Measurements from ENCODE around the gene STAG3.
"Not testable (repeated sequence)": the region's sequence is repeated elsewhere in the genome, so short reads cannot be mapped to it uniquely, and the experiment has no call there.

The STAG3 gene

DNA sequence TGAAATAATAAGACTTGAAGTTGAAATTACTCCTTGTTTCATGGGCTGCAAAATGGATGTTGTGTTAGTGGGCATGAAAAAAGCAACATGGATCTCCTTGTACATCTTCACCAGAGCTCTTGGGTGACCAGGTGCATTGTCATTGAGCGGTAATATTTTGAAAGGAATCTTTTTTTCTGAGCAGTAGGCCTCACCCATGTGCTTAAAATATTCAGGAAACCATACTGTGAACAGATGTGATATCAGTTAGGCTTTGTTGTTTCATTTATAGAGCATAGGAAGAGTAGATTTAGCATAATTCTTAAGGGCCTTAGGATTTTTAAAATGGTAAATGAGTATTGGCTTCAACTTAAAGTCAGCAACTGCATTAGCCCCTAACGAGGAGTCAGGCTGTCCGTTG lies 15.3 kb downstream of the STAG3 start:
- Histone ChIP-seq H3K9me3 (ENCODE audit: control insufficient read depth, low read length) (no peaks in the 10 kb centered on the region), H3K36me3 (ENCODE audit: control insufficient read depth, insufficient read depth, low read length) (no peaks in the 10 kb centered on the region), H3K27ac (ENCODE audit: low read depth, low read length, severe bottlenecking) (no peak overlapping the region), H3K4me3 (ENCODE audit: extremely low read depth, insufficient read depth, low read length, poor library complexity, severe bottlenecking) (no peak overlapping the region), H3K4me1 (ENCODE audit: control insufficient read depth, insufficient read depth, low read length, poor library complexity, severe bottlenecking) (no peaks in the 10 kb centered on the region)
- WGBS, 2 experiments (ENCODE audit: insufficient coverage in 2 of 2), result 80% methylated on average over 2 of the region's 3 CpGs; no CpG with 5 or more reads in 1 of the 2 experiments

DNA sequence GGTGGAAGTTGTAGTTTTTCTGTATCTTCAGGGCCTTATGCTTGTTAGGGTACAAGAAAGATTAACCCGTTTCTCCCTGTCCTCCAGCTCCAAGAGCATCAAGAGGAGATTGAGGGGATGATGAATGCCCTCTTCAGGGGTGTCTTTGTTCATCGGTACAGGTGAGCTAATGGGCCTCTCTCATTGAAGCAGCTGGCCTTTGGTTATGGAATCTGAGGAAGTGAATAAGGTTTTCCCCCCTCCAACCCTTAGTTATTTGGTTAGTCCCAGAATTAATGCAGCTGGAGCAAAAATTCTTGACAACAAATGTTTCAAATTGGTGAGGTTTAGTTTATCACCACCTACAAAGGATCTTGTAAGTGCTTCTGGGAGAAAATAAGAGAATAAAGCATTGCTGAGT lies 17.5 kb downstream of the STAG3 start:
- no peaks in the 10 kb centered on the region for H3K9me3 ChIP-seq (ENCODE audit: control insufficient read depth, low read length)
- H3K4me1 ChIP-seq (ENCODE audit: control insufficient read depth, insufficient read depth, low read length, poor library complexity, severe bottlenecking), result peaks cover 3% of the 10 kb centered on the region
- H3K36me3 ChIP-seq (ENCODE audit: control insufficient read depth, insufficient read depth, low read length), result no peaks in the 10 kb centered on the region
- WGBS, 2 experiments (ENCODE audit: insufficient coverage in 2 of 2), result 40% methylated on average over 1 of the region's 2 CpGs; no CpG with 5 or more reads in 1 of the 2 experiments
- no peak overlapping the region for H3K27ac ChIP-seq (ENCODE audit: low read depth, low read length, severe bottlenecking)
- H3K4me3 ChIP-seq (ENCODE audit: extremely low read depth, insufficient read depth, low read length, poor library complexity, severe bottlenecking), result no peak overlapping the region

DNA sequence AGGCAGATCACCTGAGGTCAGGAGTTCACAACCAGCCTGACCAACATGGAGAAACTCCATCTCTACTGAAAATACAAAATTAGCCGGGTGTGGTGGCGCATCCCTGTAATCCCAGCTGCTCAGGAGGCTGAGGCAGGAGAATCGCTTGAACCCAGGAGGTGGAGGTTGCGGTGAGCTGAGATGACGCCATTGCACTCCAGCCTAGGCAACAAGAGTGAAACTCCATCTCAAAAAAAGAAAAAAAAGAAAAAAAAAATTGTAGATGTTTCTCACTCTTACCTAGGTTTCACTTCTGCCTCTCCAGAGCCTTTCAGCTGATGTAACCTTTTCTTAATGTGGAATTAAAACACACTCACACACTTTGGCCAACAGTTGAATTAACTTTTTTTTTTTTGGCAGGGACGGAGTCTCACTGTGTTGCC lies 18.2 kb downstream of the STAG3 start:
- H3K4me1 ChIP-seq (ENCODE audit: control insufficient read depth, insufficient read depth, low read length, poor library complexity, severe bottlenecking); H3K27ac ChIP-seq (ENCODE audit: low read depth, low read length, severe bottlenecking); H3K9me3 ChIP-seq (ENCODE audit: control insufficient read depth, low read length); H3K36me3 ChIP-seq (ENCODE audit: control insufficient read depth, insufficient read depth, low read length); H3K4me3 ChIP-seq (ENCODE audit: extremely low read depth, insufficient read depth, low read length, poor library complexity, severe bottlenecking): not testable (repeated sequence)
- 76 to 85% methylated on average over 3 to 6 of the region's 6 CpGs for WGBS, 2 experiments (ENCODE audit: insufficient coverage in 2 of 2)

DNA sequence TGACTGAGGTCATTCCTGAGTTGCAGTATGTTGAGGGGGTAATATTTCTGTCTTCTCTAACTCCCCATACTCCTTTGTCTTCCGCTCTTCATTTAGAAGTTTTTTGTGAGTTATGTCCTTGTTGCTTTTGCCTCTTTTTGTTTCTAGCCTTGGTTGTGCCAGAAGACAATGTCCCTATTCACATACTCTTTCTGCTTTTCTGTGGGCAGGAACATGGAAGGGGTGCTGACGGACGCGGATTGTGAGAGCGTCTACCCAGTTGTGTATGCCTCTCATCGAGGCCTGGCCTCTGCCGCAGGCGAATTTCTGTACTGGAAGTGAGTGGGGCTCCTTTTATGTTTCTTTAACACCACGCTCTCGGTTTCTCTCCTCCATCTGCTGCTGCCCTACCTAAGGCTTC lies 20.5 kb downstream of the STAG3 start:
- 91 to 97% methylated on average over 4 to 8 of the region's 10 CpGs for WGBS, 2 experiments (ENCODE audit: insufficient coverage in 2 of 2)
- peaks cover 8% of the 10 kb centered on the region for H3K4me1 ChIP-seq (ENCODE audit: control insufficient read depth, insufficient read depth, low read length, poor library complexity, severe bottlenecking)
- H3K9me3 ChIP-seq (ENCODE audit: control insufficient read depth, low read length), result no peaks in the 10 kb centered on the region
- H3K36me3 ChIP-seq (ENCODE audit: control insufficient read depth, insufficient read depth, low read length), result no peaks in the 10 kb centered on the region
- no peak overlapping the region for H3K4me3 ChIP-seq (ENCODE audit: extremely low read depth, insufficient read depth, low read length, poor library complexity, severe bottlenecking)
- no peak overlapping the region for H3K27ac ChIP-seq (ENCODE audit: low read depth, low read length, severe bottlenecking)

DNA sequence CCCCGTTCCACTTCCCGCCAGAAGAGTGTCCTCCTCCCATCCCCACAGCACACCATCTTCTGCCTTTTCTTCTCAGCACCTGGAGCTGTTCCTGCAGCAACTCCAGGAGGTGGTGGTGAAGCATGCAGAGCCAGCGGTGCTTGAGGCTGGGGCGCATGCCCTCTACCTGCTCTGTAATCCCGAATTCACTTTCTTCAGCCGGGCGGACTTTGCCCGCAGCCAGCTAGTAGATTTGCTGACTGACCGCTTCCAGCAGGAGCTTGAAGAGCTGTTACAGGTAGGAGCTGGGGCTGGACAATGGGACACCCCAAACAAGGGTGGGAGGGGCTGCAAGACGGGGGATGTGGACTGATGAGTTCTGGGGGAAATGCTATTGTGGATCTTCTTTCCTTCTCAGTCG lies 23.0 kb downstream of the STAG3 start:
- H3K27ac ChIP-seq (ENCODE audit: low read depth, low read length, severe bottlenecking), result no peak overlapping the region
- 88 to 91% methylated on average over 4 to 9 of the region's 11 CpGs for WGBS, 2 experiments (ENCODE audit: insufficient coverage in 2 of 2)
- H3K36me3 ChIP-seq (ENCODE audit: control insufficient read depth, insufficient read depth, low read length), result no peaks in the 10 kb centered on the region

DNA sequence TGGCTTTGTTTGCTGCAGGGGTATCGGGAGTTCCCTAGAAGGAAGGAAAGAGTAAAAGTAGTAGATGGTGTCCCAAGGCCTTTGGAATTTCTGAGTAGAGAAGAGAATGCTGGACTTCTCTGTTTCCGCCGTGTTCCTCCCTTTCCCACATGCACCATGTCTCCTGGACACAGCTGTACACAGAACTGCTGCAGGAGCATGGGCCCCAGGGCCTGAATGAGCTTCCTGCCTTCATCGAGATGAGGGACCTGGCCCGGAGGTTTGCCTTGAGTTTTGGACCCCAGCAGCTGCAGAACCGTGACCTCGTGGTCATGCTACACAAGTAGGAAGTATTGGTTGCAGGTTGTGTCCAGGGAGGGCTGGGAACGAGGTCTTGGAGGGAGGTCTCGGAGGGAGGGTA lies 26.7 kb downstream of the STAG3 start:
- 88 to 96% methylated on average over 6 to 7 of the region's 9 CpGs for WGBS, 2 experiments (ENCODE audit: insufficient coverage in 2 of 2)
- Histone ChIP-seq H3K9me3 (ENCODE audit: control insufficient read depth, low read length) (no peaks in the 10 kb centered on the region), H3K4me1 (ENCODE audit: control insufficient read depth, insufficient read depth, low read length, poor library complexity, severe bottlenecking) (peaks cover 14% of the 10 kb centered on the region), H3K4me3 (ENCODE audit: extremely low read depth, insufficient read depth, low read length, poor library complexity, severe bottlenecking) (no peak overlapping the region), H3K36me3 (ENCODE audit: control insufficient read depth, insufficient read depth, low read length) (no peaks in the 10 kb centered on the region), H3K27ac (ENCODE audit: low read depth, low read length, severe bottlenecking) (no peak overlapping the region)

More for the DNA sequence above, 23.0 kb downstream of the STAG3 start:
- Histone ChIP-seq H3K4me1 (ENCODE audit: control insufficient read depth, insufficient read depth, low read length, poor library complexity, severe bottlenecking) (peaks cover 11% of the 10 kb centered on the region), H3K4me3 (ENCODE audit: extremely low read depth, insufficient read depth, low read length, poor library complexity, severe bottlenecking) (no peak overlapping the region), H3K9me3 (ENCODE audit: control insufficient read depth, low read length) (no peaks in the 10 kb centered on the region)

DNA sequence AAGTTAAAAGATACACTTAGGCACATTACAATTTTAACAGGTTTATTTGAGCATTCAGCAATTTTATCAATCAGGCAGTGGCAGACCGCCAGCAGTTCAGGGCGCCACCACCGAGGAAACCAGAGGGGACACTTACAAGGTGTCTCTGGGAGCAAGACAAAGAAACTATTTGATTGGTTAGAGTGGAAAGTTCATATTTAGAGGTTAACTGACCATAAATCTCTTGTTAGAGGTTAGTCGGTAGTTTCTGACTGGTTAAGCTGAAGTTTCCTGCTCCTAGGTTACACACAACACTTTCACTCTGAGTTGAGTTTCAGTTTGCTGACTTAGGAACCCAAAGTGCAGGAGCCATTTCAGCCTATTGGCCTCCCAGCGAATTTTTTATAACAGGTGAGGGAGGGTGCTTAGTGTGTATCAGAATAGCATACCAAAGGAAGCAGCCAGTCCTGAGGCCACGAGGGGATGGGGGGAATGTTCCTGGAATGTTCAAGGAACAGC lies 31.2 kb downstream of the STAG3 start:
- Histone ChIP-seq H3K9me3 (ENCODE audit: control insufficient read depth, low read length) (no peaks in the 10 kb centered on the region), H3K27ac (ENCODE audit: low read depth, low read length, severe bottlenecking) (no peak overlapping the region), H3K4me3 (ENCODE audit: extremely low read depth, insufficient read depth, low read length, poor library complexity, severe bottlenecking) (no peak overlapping the region), H3K4me1 (ENCODE audit: control insufficient read depth, insufficient read depth, low read length, poor library complexity, severe bottlenecking) (peaks cover 6% of the 10 kb centered on the region), H3K36me3 (ENCODE audit: control insufficient read depth, insufficient read depth, low read length) (no peaks in the 10 kb centered on the region)
- WGBS, 2 experiments (ENCODE audit: insufficient coverage in 2 of 2), result 82 to 84% methylated on average over 5 to 6 of the region's 6 CpGs

DNA sequence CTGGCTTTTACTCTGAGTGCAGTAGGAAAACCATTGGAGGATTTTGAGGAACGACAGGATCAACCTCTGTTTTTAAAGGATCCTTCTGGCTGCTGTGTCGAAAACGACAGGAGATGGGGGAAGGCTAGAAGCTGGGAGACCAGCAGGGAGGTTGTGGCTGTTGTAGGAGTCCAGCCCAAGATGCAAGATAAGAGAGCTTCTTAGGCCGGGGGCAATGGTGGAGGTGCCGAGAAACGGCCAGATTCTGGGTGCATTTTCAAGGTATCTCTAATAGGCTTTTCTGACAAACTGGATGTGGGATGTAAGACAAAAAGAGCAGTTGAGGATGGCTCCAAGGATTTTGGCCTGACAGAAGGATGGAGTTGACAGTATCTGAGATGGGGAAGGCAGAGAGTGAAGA lies 31.8 kb downstream of the STAG3 start:
- Histone ChIP-seq H3K27ac (ENCODE audit: low read depth, low read length, severe bottlenecking) (no peak overlapping the region), H3K36me3 (ENCODE audit: control insufficient read depth, insufficient read depth, low read length) (no peaks in the 10 kb centered on the region), H3K9me3 (ENCODE audit: control insufficient read depth, low read length) (no peaks in the 10 kb centered on the region), H3K4me3 (ENCODE audit: extremely low read depth, insufficient read depth, low read length, poor library complexity, severe bottlenecking) (no peak overlapping the region), H3K4me1 (ENCODE audit: control insufficient read depth, insufficient read depth, low read length, poor library complexity, severe bottlenecking) (peaks cover 6% of the 10 kb centered on the region)
- 86 to 87% methylated on average over 5 to 6 of the region's 6 CpGs for WGBS, 2 experiments (ENCODE audit: insufficient coverage in 2 of 2)

DNA sequence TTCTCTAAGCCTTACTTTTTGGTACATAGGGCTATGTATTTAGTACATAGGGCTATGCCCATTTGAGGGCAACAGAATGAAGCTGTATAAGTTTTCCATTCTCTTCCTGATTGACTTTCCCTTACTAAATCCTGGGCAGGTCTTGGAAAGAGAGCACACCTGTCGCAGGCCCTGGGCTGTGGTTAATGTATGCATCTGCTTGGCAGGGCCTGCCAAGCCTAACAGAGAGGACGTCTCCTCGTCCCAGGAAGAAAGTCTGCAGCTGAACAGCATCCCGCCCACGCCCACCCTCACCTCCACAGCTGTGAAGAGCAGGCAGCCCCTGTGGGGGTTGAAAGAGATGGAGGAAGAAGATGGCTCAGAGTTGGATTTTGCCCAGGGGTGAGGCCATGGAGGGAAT lies 33.1 kb downstream of the STAG3 start:
- Histone ChIP-seq H3K4me1 (ENCODE audit: control insufficient read depth, insufficient read depth, low read length, poor library complexity, severe bottlenecking) (peaks cover 3% of the 10 kb centered on the region), H3K36me3 (ENCODE audit: control insufficient read depth, insufficient read depth, low read length) (no peaks in the 10 kb centered on the region), H3K9me3 (ENCODE audit: control insufficient read depth, low read length) (no peaks in the 10 kb centered on the region), H3K27ac (ENCODE audit: low read depth, low read length, severe bottlenecking) (no peak overlapping the region), H3K4me3 (ENCODE audit: extremely low read depth, insufficient read depth, low read length, poor library complexity, severe bottlenecking) (no peak overlapping the region)
- 100% methylated on average over 3 of the region's 5 CpGs; no CpG with 5 or more reads in 1 of the 2 experiments for WGBS, 2 experiments (ENCODE audit: insufficient coverage in 2 of 2)

DNA sequence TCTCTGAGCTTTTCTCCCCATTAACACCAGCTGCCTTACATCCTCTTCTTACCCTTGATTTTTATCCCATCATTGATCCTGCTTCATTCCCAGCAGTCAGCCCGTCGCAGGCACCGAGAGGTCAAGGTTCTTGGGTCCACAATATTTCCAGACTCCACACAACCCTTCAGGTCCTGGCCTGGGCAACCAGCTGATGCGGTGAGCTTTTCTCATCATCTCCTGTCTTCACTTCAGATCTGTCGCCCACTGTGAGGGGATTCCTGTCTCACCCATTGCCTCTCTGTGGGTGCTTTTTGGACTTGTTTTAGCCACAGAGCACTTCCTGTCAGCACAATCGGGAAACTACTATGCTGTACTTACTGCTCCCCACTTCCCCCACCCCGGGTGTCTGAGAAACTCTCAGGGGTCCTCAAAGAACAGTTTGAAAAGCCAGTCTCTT lies 33.6 kb downstream of the STAG3 start:
- 89 to 91% methylated on average over 5 to 7 of the region's 7 CpGs for WGBS, 2 experiments (ENCODE audit: insufficient coverage in 2 of 2)

DNA sequence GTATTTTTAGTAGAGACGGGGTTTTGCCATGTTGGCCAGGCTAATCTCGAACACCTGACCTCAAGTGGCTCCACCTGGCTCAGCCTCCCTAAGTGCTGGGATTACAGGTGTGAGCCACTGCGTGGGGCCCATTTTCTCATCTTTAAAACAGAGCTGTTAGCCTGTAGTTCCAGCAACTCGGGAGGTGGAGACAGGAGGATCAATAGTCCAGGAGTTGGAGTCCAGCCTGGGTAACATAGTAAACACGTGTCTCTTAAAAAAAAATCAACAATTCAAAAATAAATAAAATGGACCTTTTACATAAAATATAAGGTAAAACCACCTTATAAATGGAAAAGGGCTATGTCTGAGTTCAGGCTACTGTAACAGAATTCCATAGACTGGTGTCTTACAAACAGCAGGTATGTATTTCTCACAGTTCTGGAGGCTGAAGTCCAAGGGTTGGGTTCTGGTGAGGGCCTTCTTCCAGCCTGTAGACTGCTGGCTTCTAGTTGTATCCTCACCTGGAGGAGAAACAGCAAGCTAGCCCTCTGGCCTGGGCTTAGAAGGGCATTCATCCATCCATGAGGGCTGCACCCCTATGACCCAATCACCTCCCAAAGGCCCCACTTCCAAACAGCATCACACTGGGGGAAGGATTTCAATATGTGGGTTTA lies 35.0 kb downstream of the STAG3 start:
- no peak overlapping the region for H3K4me3 ChIP-seq (ENCODE audit: extremely low read depth, insufficient read depth, low read length, poor library complexity, severe bottlenecking)
- WGBS, 2 experiments (ENCODE audit: insufficient coverage in 2 of 2), result 90 to 94% methylated on average over 3 of the region's 5 CpGs
- no peaks in the 10 kb centered on the region for H3K9me3 ChIP-seq (ENCODE audit: control insufficient read depth, low read length)
- H3K27ac ChIP-seq (ENCODE audit: low read depth, low read length, severe bottlenecking), result no peak overlapping the region
- H3K36me3 ChIP-seq (ENCODE audit: control insufficient read depth, insufficient read depth, low read length), result no peaks in the 10 kb centered on the region
- H3K4me1 ChIP-seq (ENCODE audit: control insufficient read depth, insufficient read depth, low read length, poor library complexity, severe bottlenecking), result peaks cover 3% of the 10 kb centered on the region

More for the DNA sequence above, 33.6 kb downstream of the STAG3 start:
- no peak overlapping the region for H3K27ac ChIP-seq (ENCODE audit: low read depth, low read length, severe bottlenecking)
- no peaks in the 10 kb centered on the region for H3K9me3 ChIP-seq (ENCODE audit: control insufficient read depth, low read length)
- peaks cover 3% of the 10 kb centered on the region for H3K4me1 ChIP-seq (ENCODE audit: control insufficient read depth, insufficient read depth, low read length, poor library complexity, severe bottlenecking)
- no peak overlapping the region for H3K4me3 ChIP-seq (ENCODE audit: extremely low read depth, insufficient read depth, low read length, poor library complexity, severe bottlenecking)
- H3K36me3 ChIP-seq (ENCODE audit: control insufficient read depth, insufficient read depth, low read length), result no peaks in the 10 kb centered on the region

Measured in mesodermal cell (in vitro differentiated cells).